ENCODE results near the gene CD22. TPM values are rescaled to one million over a fixed set of nuclear protein-coding genes. Genes with fewer than 3 reads are reported as not detected.

The CD22 gene
- total and polyA plus RNA-seq, 5 donors: 0.20 to 0.80 (median 0.67) TPM

DNA sequence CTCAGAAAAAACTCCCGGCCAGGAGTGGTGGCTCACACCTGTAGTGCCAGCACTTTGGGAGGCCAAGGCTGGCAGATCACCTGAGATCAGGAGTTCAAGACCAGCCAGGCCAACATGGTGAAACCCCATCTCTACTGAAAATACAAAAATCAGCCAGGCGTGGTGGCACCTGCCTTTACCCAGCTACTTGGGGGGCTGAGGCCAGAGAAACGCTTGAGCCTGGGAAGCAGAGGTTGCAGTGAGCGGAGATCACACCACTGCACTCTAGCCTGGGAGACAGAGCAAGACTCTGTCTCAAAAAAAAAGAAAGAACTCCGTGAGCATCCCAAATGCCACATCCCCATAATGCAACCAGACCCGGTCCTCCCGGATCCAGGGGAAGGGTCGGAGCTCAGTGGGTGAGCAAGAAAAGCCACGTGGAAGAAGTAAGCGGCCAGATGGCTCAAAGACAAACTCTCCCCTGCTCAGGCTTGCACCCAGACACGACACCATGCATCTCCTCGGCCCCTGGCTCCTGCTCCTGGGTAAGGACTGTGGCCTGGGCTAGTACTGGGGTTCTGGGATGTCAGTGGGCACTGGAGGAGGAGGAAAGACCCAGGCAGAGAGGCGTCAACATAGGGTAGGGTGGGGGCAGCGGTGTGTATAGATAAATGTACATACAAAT is 2.7 kb downstream of the CD22 start:
- Histone ChIP-seq H3K27me3 (ENCODE audit: control insufficient read depth, insufficient read depth) (no peaks in the 10 kb centered on the region), H3K27ac (ENCODE audit: low read length) (no peak overlapping the region)
- no peak for ATAC-seq

GRCh38 chr19:35332817-35333216 is 3.8 kb downstream of the CD22 start:
- Histone ChIP-seq H3K9me3 (ENCODE audit: control insufficient read depth, low read length) (no peaks in the 10 kb centered on the region), H3K27me3 (ENCODE audit: control insufficient read depth, insufficient read depth) (no peaks in the 10 kb centered on the region), H3K4me3 (ENCODE audit: low read length) (no peak overlapping the region), H3K27ac (ENCODE audit: low read length) (no peak overlapping the region), H3K4me1 (ENCODE audit: control insufficient read depth, insufficient read depth, low read length) (no peaks in the 10 kb centered on the region)
- DNase-seq: peak in 2 of 3 donors; percentile 16 to 20
- intact Hi-C loops (cut with DNase I): no loop called here
- WGBS: 52% methylated on average over 12 of the region's 12 CpGs
- ATAC-seq: no peak

More for the DNA sequence above, 2.7 kb downstream of the CD22 start:
- no peaks in the 10 kb centered on the region for H3K9me3 ChIP-seq (ENCODE audit: control insufficient read depth, low read length)
- DNase-seq: peak in 2 of 3 donors; percentile 11 to 33
- no peaks in the 10 kb centered on the region for H3K4me1 ChIP-seq (ENCODE audit: control insufficient read depth, insufficient read depth, low read length)
- intact Hi-C loops (cut with DNase I): no loop called here
- 87% methylated on average over 14 of the region's 14 CpGs for WGBS
- no peak overlapping the region for H3K4me3 ChIP-seq (ENCODE audit: low read length)

- H3K4me1 ChIP-seq (ENCODE audit: control insufficient read depth, insufficient read depth, low read length): no peaks in the 10 kb centered on the region
- intact Hi-C loops (cut with DNase I): no loop called here
- ATAC-seq (no peak), DNase-seq (peak in 1 of 3 donors; percentile 2)
- no peak overlapping the region for H3K4me3 ChIP-seq (ENCODE audit: low read length)
- H3K27me3 ChIP-seq (ENCODE audit: control insufficient read depth, insufficient read depth): no peaks in the 10 kb centered on the region
- H3K27ac ChIP-seq (ENCODE audit: low read length): no peak overlapping the region
- 79% methylated on average over 10 of the region's 10 CpGs for WGBS
- H3K9me3 ChIP-seq (ENCODE audit: control insufficient read depth, low read length): no peaks in the 10 kb centered on the region
Measured at GRCh38 chr19:35334144-35334753, 5.3 kb downstream of the CD22 start.

DNA sequence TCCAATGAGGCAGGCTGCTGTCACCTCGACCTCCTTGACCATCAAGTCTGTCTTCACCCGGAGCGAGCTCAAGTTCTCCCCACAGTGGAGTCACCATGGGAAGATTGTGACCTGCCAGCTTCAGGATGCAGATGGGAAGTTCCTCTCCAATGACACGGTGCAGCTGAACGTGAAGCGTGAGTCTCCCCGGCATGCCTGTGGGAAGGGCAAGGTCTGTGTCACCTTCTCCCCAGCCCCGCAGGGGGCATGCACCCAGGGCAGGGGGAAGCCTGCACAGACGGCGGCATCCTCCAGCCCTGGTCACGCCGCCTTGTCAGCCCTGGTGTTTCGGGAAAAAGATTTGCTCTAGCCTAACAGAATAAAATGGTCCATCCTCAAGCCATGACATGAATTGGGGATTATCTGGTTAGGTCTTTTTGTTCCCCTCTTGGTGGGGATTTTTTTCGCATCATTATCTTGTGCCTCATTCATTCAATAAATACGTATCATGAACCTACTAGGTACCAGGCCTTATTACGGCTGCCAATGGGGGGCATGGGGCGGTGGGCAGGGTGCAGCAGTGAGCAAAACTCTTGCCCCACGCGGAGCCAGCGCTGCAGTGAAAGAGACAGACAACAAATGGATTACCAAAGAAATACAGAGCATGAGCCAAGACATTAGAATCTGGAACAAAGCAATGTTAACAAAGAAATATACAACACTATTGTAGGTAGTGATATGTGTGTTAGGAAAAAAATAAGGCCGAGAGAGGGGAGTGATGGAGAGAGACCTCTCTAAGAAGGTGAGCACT is 7.4 kb downstream of the CD22 start:
- intact Hi-C loops (cut with DNase I): no loop called here
- WGBS: 80% methylated on average over 21 of the region's 21 CpGs
- ATAC-seq (no peak), DNase-seq (peak in 1 of 3 donors; percentile 3)
- no peak overlapping the region for H3K4me3 ChIP-seq (ENCODE audit: low read length)
- no peaks in the 10 kb centered on the region for H3K4me1 ChIP-seq (ENCODE audit: control insufficient read depth, insufficient read depth, low read length)
- no peak overlapping the region for H3K27ac ChIP-seq (ENCODE audit: low read length)
- no peaks in the 10 kb centered on the region for H3K27me3 ChIP-seq (ENCODE audit: control insufficient read depth, insufficient read depth)
- H3K9me3 ChIP-seq (ENCODE audit: control insufficient read depth, low read length): no peaks in the 10 kb centered on the region

DNA sequence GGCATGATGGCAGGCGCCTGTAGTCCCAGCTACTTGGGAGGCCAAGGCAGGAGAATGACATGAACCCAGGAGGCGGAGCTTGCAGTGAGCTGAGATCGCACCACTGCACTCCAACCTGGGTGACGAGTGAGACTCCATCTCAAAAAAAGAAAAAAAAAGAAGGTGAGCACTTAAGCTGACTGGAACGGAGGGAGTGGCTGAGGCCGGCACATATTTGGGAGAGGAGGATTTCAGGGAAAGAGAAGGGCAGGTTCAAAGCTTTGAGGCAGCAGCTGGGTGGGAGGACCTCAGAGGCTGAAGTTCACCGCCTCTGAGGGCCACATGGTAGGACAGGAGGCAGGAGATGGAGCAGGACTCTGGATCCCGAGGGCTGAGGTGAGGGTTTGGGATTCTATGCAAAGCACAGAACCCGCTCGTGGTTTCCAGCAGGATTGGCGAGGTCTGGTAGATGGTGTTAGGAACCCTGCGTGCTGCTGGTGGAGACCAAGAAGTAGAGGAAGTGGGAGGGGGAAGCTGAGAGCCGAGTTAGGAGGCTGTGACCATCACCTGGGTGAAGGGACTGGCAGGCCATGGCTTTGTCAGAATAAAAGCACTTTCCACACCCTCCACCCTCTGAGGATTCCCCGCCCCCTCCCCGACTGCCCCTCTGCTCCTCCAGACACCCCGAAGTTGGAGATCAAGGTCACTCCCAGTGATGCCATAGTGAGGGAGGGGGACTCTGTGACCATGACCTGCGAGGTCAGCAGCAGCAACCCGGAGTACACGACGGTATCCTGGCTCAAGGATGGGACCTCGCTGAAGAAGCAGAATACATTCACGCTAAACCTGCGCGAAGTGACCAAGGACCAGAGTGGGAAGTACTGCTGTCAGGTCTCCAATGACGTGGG is 8.4 kb downstream of the CD22 start:
- intact Hi-C loops (cut with DNase I): no loop called here
- Histone ChIP-seq H3K9me3 (ENCODE audit: control insufficient read depth, low read length) (no peaks in the 10 kb centered on the region), H3K4me1 (ENCODE audit: control insufficient read depth, insufficient read depth, low read length) (no peaks in the 10 kb centered on the region), H3K27ac (ENCODE audit: low read length) (no peak overlapping the region), H3K27me3 (ENCODE audit: control insufficient read depth, insufficient read depth) (no peaks in the 10 kb centered on the region), H3K4me3 (ENCODE audit: low read length) (no peak overlapping the region)
- DNase-seq (peak in 1 of 3 donors; percentile 8), ATAC-seq (peak in 1 of 2 donors; percentile 29)
- WGBS: 83% methylated on average over 25 of the region's 25 CpGs

DNA sequence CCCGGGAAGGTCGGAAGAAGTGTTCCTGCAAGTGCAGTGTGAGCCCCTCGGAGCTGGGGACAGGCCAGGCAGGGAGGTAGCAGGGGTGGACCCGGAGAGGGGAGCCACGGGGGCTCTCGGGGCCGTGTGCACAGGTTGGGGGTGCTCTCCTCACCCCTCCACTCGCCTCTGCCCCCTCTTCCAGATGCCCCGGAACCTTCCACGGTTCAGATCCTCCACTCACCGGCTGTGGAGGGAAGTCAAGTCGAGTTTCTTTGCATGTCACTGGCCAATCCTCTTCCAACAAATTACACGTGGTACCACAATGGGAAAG is 9.0 kb downstream of the CD22 start:
- ATAC-seq (no peak), DNase-seq (peak in 1 of 3 donors; percentile 8)
- intact Hi-C loops (cut with DNase I): no loop called here
- H3K4me3 ChIP-seq (ENCODE audit: low read length): no peak overlapping the region
- no peaks in the 10 kb centered on the region for H3K9me3 ChIP-seq (ENCODE audit: control insufficient read depth, low read length)
- WGBS: 82% methylated on average over 13 of the region's 13 CpGs
- no peak overlapping the region for H3K27ac ChIP-seq (ENCODE audit: low read length)
- no peaks in the 10 kb centered on the region for H3K27me3 ChIP-seq (ENCODE audit: control insufficient read depth, insufficient read depth)
- H3K4me1 ChIP-seq (ENCODE audit: control insufficient read depth, insufficient read depth, low read length): no peaks in the 10 kb centered on the region

GRCh38 chr19:35340431-35340830 is 11.4 kb downstream of the CD22 start:
- Histone ChIP-seq H3K4me3 (ENCODE audit: low read length) (no peak overlapping the region), H3K27ac (ENCODE audit: low read length) (no peak overlapping the region), H3K27me3 (ENCODE audit: control insufficient read depth, insufficient read depth) (no peaks in the 10 kb centered on the region), H3K4me1 (ENCODE audit: control insufficient read depth, insufficient read depth, low read length) (no peaks in the 10 kb centered on the region), H3K9me3 (ENCODE audit: control insufficient read depth, low read length) (no peaks in the 10 kb centered on the region)
- intact Hi-C loops (cut with DNase I): no loop called here
- DNase-seq (peak in 1 of 3 donors; percentile 22), ATAC-seq (no peak)
- 82% methylated on average over 11 of the region's 11 CpGs for WGBS

DNA sequence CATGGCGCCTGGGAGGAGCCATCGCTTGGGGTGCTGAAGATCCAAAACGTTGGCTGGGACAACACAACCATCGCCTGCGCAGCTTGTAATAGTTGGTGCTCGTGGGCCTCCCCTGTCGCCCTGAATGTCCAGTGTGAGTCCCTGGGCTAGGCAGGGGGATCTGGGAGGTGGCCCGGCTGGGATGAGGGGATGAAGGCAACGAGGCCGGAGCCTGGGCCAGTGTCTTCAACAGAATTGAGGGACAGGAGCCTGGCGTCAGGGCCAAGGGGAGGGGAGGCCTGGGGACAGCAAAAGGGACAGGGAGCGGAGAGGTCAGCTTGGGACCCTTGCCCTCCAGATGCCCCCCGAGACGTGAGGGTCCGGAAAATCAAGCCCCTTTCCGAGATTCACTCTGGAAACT is 12.0 kb downstream of the CD22 start:
- Histone ChIP-seq H3K27ac (ENCODE audit: low read length) (no peak overlapping the region), H3K27me3 (ENCODE audit: control insufficient read depth, insufficient read depth) (no peaks in the 10 kb centered on the region), H3K9me3 (ENCODE audit: control insufficient read depth, low read length) (no peaks in the 10 kb centered on the region), H3K4me3 (ENCODE audit: low read length) (no peak overlapping the region), H3K4me1 (ENCODE audit: control insufficient read depth, insufficient read depth, low read length) (no peaks in the 10 kb centered on the region)
- intact Hi-C loops (cut with DNase I): no loop called here
- DNase-seq (peak in 1 of 3 donors; percentile 13), ATAC-seq (no peak)
- WGBS: 87% methylated on average over 16 of the region's 16 CpGs

- ATAC-seq (no peak), DNase-seq (peak in 1 of 3 donors; percentile 45)
- no peaks in the 10 kb centered on the region for H3K4me1 ChIP-seq (ENCODE audit: control insufficient read depth, insufficient read depth, low read length)
- WGBS: 86% methylated on average over 14 of the region's 14 CpGs
- H3K27ac ChIP-seq (ENCODE audit: low read length): no peak overlapping the region
- intact Hi-C loops (cut with DNase I): no loop called here
- no peaks in the 10 kb centered on the region for H3K9me3 ChIP-seq (ENCODE audit: control insufficient read depth, low read length)
- no peaks in the 10 kb centered on the region for H3K27me3 ChIP-seq (ENCODE audit: control insufficient read depth, insufficient read depth)
- H3K4me3 ChIP-seq (ENCODE audit: low read length): no peak overlapping the region
Measured at GRCh38 chr19:35341565-35342225, 12.7 kb downstream of the CD22 start.

- 52% methylated on average over 5 of the region's 5 CpGs for WGBS
Measured at GRCh38 chr19:35342430-35342829, 13.4 kb downstream of the CD22 start.

More at GRCh38 chr19:35342430-35342829, 13.4 kb downstream of the CD22 start:
- H3K27me3 ChIP-seq (ENCODE audit: control insufficient read depth, insufficient read depth): no peaks in the 10 kb centered on the region
- intact Hi-C loops (cut with DNase I): no loop called here
- peak in 1 of 3 donors; percentile 11 for DNase-seq
- H3K27ac ChIP-seq (ENCODE audit: low read length): no peak overlapping the region
- no peak overlapping the region for H3K4me3 ChIP-seq (ENCODE audit: low read length)
- H3K9me3 ChIP-seq (ENCODE audit: control insufficient read depth, low read length): no peaks in the 10 kb centered on the region
- ATAC-seq: no peak
- no peaks in the 10 kb centered on the region for H3K4me1 ChIP-seq (ENCODE audit: control insufficient read depth, insufficient read depth, low read length)

Data from right cardiac atrium (tissue), 5 donors.